GM21576 (cell line): Measurements from ENCODE around the gene SLC35D2.
"Not testable (repeated sequence)": the region's sequence is repeated elsewhere in the genome, so short reads cannot be mapped to it uniquely, and the experiment has no call there.

Experiments
- ATAC-seq: cut with Tn5 transposase; IDR thresholded peaks from one replicate; pipeline ENCODE4 v1.9.1; 2021; ENCODE audit warnings: mild to moderate bottlenecking, moderate library complexity; ENCODE audit not compliant: unreplicated experiment

SLC35D2 gene

GRCh38 chr9:96317335-96317980 lies 66.1 kb downstream of the SLC35D2 start:
- ATAC-seq = no peak

DNA sequence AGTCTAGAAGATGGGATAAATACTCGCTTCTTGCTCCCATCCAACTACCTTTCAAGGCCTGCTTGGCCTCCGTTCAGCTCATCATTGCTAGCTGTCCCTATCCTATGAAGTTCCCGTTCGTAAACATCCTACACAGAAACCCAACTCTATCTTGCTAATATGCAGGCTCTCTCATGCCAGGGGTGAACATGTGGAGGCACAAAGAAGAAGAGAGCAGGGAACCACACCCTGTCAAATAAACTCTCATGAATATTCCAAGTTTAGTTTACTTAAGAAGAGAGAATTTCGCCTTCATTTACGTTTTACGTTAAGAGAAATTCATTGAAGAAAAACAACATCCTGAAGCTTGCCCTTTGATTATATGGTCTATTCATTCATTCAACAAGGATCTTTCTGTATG lies 73.7 kb downstream of the SLC35D2 start:
- ATAC-seq = no peak

DNA sequence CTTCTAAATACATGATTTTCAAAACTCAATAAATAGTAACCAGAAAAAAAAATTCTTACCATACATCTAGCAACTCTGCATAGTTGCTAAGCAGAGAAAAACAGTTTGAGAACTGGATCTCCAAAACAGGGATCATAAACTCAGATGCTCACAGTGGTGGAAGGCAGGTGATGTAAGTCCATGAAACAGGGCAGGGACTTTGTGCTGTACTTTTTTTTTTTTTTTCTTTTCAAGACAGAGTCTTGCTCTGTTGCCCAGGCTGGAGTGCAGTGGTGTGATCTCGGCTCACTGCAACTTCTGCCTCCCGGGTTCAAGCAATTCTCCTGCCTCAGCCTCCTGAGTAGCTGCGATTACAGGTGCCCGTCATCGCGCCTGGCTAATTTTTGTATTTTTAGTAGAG lies 76.6 kb downstream of the SLC35D2 start:
- not testable (repeated sequence) for ATAC-seq

DNA sequence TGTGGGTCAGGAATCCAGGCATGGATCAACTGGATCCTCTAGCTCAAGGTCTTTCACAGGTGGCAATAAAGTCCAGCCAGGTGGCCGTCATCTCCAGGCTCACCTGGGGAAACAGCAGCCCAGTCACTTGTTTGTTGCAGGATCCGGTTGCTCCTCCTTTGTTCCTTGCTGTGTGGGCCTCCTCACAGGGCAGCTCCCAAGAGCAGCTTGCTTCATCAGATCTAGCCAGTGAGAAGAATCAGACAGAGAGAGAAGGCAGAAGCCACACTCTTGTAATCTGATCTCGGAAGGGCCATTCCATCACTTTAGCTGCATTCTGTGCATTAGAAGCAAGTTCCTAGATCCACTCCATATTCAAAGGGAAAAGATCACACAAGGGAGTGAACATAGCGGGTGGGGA lies 78.3 kb downstream of the SLC35D2 start:
- ATAC-seq = no peak

DNA sequence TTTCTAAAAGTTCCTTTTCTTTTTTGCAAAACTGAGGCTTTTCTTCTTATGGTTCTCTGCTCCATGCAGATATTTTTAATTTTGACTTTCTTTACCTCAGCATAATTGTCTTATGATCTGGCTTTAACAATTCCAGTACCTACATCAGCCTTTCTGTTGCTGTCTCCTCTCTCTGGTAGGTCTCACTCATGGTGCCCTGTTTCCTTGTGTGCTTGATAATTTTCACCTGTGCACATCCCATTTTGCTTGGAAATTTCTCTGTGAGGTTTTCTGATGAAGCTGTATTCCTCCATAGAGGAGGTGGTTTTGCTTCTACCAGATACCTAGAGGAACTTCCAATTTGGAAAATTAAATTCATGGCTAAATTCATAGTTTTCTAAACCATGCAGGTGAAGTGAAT lies 79.3 kb downstream of the SLC35D2 start:
- ATAC-seq = no peak

DNA sequence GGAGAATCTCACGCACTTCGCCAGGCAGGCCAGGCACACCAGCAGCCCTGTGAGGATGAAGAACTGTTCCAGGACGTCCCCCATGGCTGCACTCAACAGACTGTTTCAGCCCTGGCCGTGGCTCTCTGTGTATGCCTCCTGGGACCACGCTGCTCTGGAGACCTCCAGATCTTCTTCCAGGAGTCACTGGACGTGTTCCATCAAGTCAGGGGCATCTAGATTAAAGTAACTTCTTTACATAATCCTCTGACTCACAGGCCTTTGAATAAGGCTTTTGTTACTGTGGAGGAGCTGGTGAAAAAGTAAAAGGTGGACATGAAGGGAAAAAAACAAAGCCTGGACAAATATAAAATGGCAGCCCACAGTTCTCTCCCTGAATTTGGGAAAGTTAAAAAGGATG lies 81.5 kb downstream of the SLC35D2 start, which contains the start of gene HSD17B3:
Gene HSD17B3, minus strand, starts transcription at position 156 of the 400 bp plus-strand sequence. Its CDS starts 72 bp downstream, at position 84.
- ATAC-seq = no peak

- ATAC-seq = no peak
Observed at GRCh38 chr9:96299823-96300222, 83.7 kb downstream of the SLC35D2 start.

DNA sequence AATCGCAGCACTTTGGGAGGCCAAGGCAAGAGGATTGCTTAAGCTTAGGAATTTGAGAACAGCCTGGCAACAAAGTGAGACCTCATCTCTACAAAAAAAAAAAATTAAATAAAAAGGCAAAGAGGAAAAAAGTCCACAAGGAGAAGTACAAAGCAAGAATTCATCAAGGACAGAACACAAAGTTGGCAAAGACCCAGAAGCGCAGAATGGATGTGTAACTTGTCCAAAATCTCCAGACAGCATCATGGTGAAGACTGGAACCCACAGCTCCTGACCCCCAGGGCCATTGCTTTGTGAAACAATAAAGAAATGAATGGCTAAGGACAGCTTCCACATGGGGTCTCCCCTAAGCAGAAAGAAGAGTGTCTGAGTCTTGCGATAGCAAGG lies 89.4 kb downstream of the SLC35D2 start:
- no peak for ATAC-seq

GRCh38 chr9:96293498-96294158 lies 89.9 kb downstream of the SLC35D2 start:
- no peak for ATAC-seq

DNA sequence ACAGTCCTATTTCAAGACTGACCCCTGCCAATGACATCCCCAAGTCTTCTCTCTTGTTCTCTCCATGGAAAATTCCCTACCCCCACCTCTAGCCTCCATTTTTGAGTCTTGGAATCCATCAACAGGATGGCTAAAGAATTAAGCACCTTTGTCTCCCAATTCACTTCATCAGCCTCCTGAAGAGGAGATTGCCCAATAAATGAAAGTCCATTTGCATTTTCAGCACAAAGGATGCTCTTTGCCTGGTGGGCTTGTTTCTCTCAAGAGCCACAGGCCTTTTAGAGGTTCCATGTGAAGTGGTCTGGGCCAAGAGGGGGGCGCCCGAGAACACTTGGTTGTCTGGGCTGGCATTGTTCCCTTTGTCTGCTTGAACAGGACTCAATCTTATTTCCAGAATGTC lies 94.1 kb downstream of the SLC35D2 start:
- no peak for ATAC-seq

DNA sequence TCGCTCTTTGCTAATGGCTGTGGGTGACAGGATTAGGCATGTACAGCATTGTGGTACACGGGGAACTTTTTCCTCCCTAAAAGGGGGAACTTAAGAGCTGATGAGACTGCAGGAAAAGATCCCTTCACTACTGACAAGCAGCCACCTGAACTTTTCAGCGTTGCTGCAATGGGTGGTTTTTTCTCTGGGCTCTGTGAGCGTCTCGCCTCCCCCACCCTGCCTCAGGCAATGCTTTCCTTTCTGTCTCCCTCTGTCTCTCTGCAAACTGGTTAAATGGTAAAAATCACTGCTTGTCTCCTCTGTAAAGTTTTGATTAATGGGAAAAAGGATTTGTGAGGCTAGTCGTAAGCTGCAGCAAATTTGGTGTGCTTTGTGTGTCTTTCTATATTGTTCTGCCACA lies 101.9 kb downstream of the SLC35D2 start:
- ATAC-seq = no peak

- no peak for ATAC-seq
Observed at GRCh38 chr9:96279932-96280331, 103.6 kb downstream of the SLC35D2 start.

DNA sequence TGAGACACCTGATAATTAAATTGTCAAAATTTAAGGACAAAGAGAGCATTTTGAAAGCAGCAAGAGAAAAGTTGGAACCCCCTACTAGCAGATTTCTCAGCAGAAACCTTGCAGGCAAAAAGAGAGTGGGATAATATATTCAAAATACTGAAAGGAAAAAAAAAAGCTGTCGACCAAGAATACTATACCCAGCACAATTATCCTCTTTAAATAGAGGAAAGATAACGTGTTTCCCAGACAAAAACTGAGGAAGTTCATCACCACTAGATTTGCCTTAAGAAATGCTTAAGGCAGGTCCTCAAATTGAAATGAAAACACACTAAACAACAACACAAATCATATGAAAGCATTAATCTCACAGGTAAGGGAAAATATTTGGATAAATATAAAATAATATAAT lies 108.6 kb downstream of the SLC35D2 start:
- no peak for ATAC-seq
